ENCODE measurements around the gene LCE1F.

Gene LCE1F

GRCh38 chr1:152753586-152753985 is 21.4 kb upstream of the LCE1F start:
- H3K27me3 ChIP-seq (ENCODE audit: control insufficient read depth, insufficient read depth, low read length) = no peaks in the 10 kb centered on the region
- H3K9ac ChIP-seq (ENCODE audit: low read length) = no peak overlapping the region
- no peak overlapping the region for H3K4me3 ChIP-seq (ENCODE audit: low read length)
- H3K27ac ChIP-seq (ENCODE audit: low read depth, low read length) = no peak overlapping the region
- no peaks in the 10 kb centered on the region for H3K36me3 ChIP-seq (ENCODE audit: control insufficient read depth, insufficient read depth, low read length)
- no peaks in the 10 kb centered on the region for H3K4me1 ChIP-seq (ENCODE audit: control insufficient read depth, insufficient read depth, low read length)

GRCh38 chr1:152756872-152757271 is 18.1 kb upstream of the LCE1F start:
- Histone ChIP-seq H3K36me3 (ENCODE audit: control insufficient read depth, insufficient read depth, low read length) (no peaks in the 10 kb centered on the region), H3K27me3 (ENCODE audit: control insufficient read depth, insufficient read depth, low read length) (no peaks in the 10 kb centered on the region), H3K27ac (ENCODE audit: low read depth, low read length) (no peak overlapping the region), H3K4me3 (ENCODE audit: low read length) (no peak overlapping the region), H3K9ac (ENCODE audit: low read length) (no peak overlapping the region), H3K4me1 (ENCODE audit: control insufficient read depth, insufficient read depth, low read length) (no peaks in the 10 kb centered on the region)

- no peaks in the 10 kb centered on the region for H3K36me3 ChIP-seq (ENCODE audit: control insufficient read depth, insufficient read depth, low read length)
- no peak within 1 kb of the TSS for H3K27ac ChIP-seq (ENCODE audit: low read depth, low read length)
- no peaks in the 10 kb centered on the region for H3K4me1 ChIP-seq (ENCODE audit: control insufficient read depth, insufficient read depth, low read length)
- no peaks in the 10 kb centered on the region for H3K27me3 ChIP-seq (ENCODE audit: control insufficient read depth, insufficient read depth, low read length)
- no peak within 1 kb of the TSS for H3K4me3 ChIP-seq (ENCODE audit: low read length)
- H3K9ac ChIP-seq (ENCODE audit: low read length) = no peak within 1 kb of the TSS
Observed at GRCh38 chr1:152757747-152758146, 17.2 kb upstream of the LCE1F start, which contains the start of gene KPRP. Gene KPRP, plus strand, starts transcription at chr1:152758025. Its CDS starts 1,564 bp downstream, at chr1:152759589.

- H3K27me3 ChIP-seq (ENCODE audit: control insufficient read depth, insufficient read depth, low read length) = no peaks in the 10 kb centered on the region
- no peaks in the 10 kb centered on the region for H3K36me3 ChIP-seq (ENCODE audit: control insufficient read depth, insufficient read depth, low read length)
- no peak overlapping the region for H3K4me3 ChIP-seq (ENCODE audit: low read length)
- no peak overlapping the region for H3K27ac ChIP-seq (ENCODE audit: low read depth, low read length)
- H3K9ac ChIP-seq (ENCODE audit: low read length) = no peak overlapping the region
- H3K4me1 ChIP-seq (ENCODE audit: control insufficient read depth, insufficient read depth, low read length) = no peaks in the 10 kb centered on the region
Observed at GRCh38 chr1:152758636-152759035, 16.3 kb upstream of the LCE1F start.

GRCh38 chr1:152759453-152760173 is 15.3 kb upstream of the LCE1F start:
- no peaks in the 10 kb centered on the region for H3K4me1 ChIP-seq (ENCODE audit: control insufficient read depth, insufficient read depth, low read length)
- no peaks in the 10 kb centered on the region for H3K36me3 ChIP-seq (ENCODE audit: control insufficient read depth, insufficient read depth, low read length)
- no peak overlapping the region for H3K4me3 ChIP-seq (ENCODE audit: low read length)
- no peaks in the 10 kb centered on the region for H3K27me3 ChIP-seq (ENCODE audit: control insufficient read depth, insufficient read depth, low read length)
- H3K27ac ChIP-seq (ENCODE audit: low read depth, low read length) = no peak overlapping the region
- H3K9ac ChIP-seq (ENCODE audit: low read length) = no peak overlapping the region

GRCh38 chr1:152760551-152761190 is 14.3 kb upstream of the LCE1F start:
- no peaks in the 10 kb centered on the region for H3K4me1 ChIP-seq (ENCODE audit: control insufficient read depth, insufficient read depth, low read length)
- no peak overlapping the region for H3K9ac ChIP-seq (ENCODE audit: low read length)
- H3K27me3 ChIP-seq (ENCODE audit: control insufficient read depth, insufficient read depth, low read length) = no peaks in the 10 kb centered on the region
- no peak overlapping the region for H3K27ac ChIP-seq (ENCODE audit: low read depth, low read length)
- no peak overlapping the region for H3K4me3 ChIP-seq (ENCODE audit: low read length)
- no peaks in the 10 kb centered on the region for H3K36me3 ChIP-seq (ENCODE audit: control insufficient read depth, insufficient read depth, low read length)

- H3K36me3 ChIP-seq (ENCODE audit: control insufficient read depth, insufficient read depth, low read length) = no peaks in the 10 kb centered on the region
- no peaks in the 10 kb centered on the region for H3K27me3 ChIP-seq (ENCODE audit: control insufficient read depth, insufficient read depth, low read length)
- H3K4me3 ChIP-seq (ENCODE audit: low read length) = no peak overlapping the region
- no peak overlapping the region for H3K9ac ChIP-seq (ENCODE audit: low read length)
- no peaks in the 10 kb centered on the region for H3K4me1 ChIP-seq (ENCODE audit: control insufficient read depth, insufficient read depth, low read length)
- no peak overlapping the region for H3K27ac ChIP-seq (ENCODE audit: low read depth, low read length)
Observed at GRCh38 chr1:152761609-152762213, 13.2 kb upstream of the LCE1F start.

GRCh38 chr1:152768847-152769533 is 6.0 kb upstream of the LCE1F start:
- H3K4me3 ChIP-seq (ENCODE audit: low read length) = no peak overlapping the region
- H3K9ac ChIP-seq (ENCODE audit: low read length) = no peak overlapping the region
- no peaks in the 10 kb centered on the region for H3K27me3 ChIP-seq (ENCODE audit: control insufficient read depth, insufficient read depth, low read length)
- no peak overlapping the region for H3K27ac ChIP-seq (ENCODE audit: low read depth, low read length)
- H3K36me3 ChIP-seq (ENCODE audit: control insufficient read depth, insufficient read depth, low read length) = no peaks in the 10 kb centered on the region
- H3K4me1 ChIP-seq (ENCODE audit: control insufficient read depth, insufficient read depth, low read length) = no peaks in the 10 kb centered on the region

- Histone ChIP-seq H3K27me3 (ENCODE audit: control insufficient read depth, insufficient read depth, low read length) (no peaks in the 10 kb centered on the region), H3K36me3 (ENCODE audit: control insufficient read depth, insufficient read depth, low read length) (no peaks in the 10 kb centered on the region), H3K9ac (ENCODE audit: low read length) (no peak overlapping the region), H3K4me3 (ENCODE audit: low read length) (no peak overlapping the region), H3K27ac (ENCODE audit: low read depth, low read length) (no peak overlapping the region), H3K4me1 (ENCODE audit: control insufficient read depth, insufficient read depth, low read length) (no peaks in the 10 kb centered on the region)
Observed at GRCh38 chr1:152770411-152770810, 4.5 kb upstream of the LCE1F start.

- no peak overlapping the region for H3K4me3 ChIP-seq (ENCODE audit: low read length)
- H3K27me3 ChIP-seq (ENCODE audit: control insufficient read depth, insufficient read depth, low read length) = no peaks in the 10 kb centered on the region
- H3K36me3 ChIP-seq (ENCODE audit: control insufficient read depth, insufficient read depth, low read length) = no peaks in the 10 kb centered on the region
- no peak overlapping the region for H3K27ac ChIP-seq (ENCODE audit: low read depth, low read length)
- H3K9ac ChIP-seq (ENCODE audit: low read length) = no peak overlapping the region
- H3K4me1 ChIP-seq (ENCODE audit: control insufficient read depth, insufficient read depth, low read length) = no peaks in the 10 kb centered on the region
Observed at GRCh38 chr1:152776361-152776760, 1.4 kb downstream of the LCE1F start.

- no peaks in the 10 kb centered on the region for H3K36me3 ChIP-seq (ENCODE audit: control insufficient read depth, insufficient read depth, low read length)
- H3K9ac ChIP-seq (ENCODE audit: low read length) = no peak overlapping the region
- H3K4me3 ChIP-seq (ENCODE audit: low read length) = no peak overlapping the region
- no peak overlapping the region for H3K27ac ChIP-seq (ENCODE audit: low read depth, low read length)
- H3K4me1 ChIP-seq (ENCODE audit: control insufficient read depth, insufficient read depth, low read length) = no peaks in the 10 kb centered on the region
- H3K27me3 ChIP-seq (ENCODE audit: control insufficient read depth, insufficient read depth, low read length) = no peaks in the 10 kb centered on the region
Observed at GRCh38 chr1:152777510-152778137, 2.7 kb downstream of the LCE1F start.

GRCh38 chr1:152783095-152783494 is 8.2 kb downstream of the LCE1F start:
- no peaks in the 10 kb centered on the region for H3K4me1 ChIP-seq (ENCODE audit: control insufficient read depth, insufficient read depth, low read length)
- no peaks in the 10 kb centered on the region for H3K27me3 ChIP-seq (ENCODE audit: control insufficient read depth, insufficient read depth, low read length)
- no peak overlapping the region for H3K27ac ChIP-seq (ENCODE audit: low read depth, low read length)
- no peak overlapping the region for H3K9ac ChIP-seq (ENCODE audit: low read length)
- H3K36me3 ChIP-seq (ENCODE audit: control insufficient read depth, insufficient read depth, low read length) = no peaks in the 10 kb centered on the region
- H3K4me3 ChIP-seq (ENCODE audit: low read length) = no peak overlapping the region
